ENCODE measurements around the gene PXK. TPM values are rescaled to one million over a fixed set of nuclear protein-coding genes. Genes with fewer than 3 reads are reported as not detected.

The PXK gene
- polyA plus RNA-seq, 1 donor (not counting 4 experiments of a cell fraction or from before 2014, with no cell fraction given) = 12.2 TPM

DNA sequence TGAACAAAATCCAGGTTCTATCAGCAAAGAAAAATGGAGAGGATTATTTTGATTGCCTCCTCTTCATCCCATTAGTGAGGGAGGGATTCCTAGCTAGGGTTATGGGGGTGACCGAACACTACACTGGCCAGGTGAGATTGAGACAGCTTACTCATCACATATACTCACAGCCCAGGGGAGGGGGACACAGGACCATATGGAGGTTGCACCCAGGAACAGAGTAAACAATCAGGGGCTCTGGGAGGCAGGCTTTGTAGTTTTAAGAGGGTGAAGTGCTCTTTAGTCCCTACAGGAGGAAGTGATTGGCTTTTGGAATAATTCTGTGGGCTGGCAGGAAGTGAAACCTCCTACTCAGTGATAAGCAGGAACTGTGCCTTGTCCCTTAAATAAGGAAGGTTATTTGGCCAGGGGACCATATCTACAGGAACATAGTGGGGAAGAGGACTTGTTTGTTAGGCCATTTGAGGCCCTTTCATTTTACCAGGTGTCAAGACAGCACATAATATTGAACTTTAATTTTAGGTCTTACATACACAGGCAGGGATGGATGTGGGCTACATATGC lies 141.7 kb downstream of the PXK start:
- TF ChIP-seq, protein P1, sequence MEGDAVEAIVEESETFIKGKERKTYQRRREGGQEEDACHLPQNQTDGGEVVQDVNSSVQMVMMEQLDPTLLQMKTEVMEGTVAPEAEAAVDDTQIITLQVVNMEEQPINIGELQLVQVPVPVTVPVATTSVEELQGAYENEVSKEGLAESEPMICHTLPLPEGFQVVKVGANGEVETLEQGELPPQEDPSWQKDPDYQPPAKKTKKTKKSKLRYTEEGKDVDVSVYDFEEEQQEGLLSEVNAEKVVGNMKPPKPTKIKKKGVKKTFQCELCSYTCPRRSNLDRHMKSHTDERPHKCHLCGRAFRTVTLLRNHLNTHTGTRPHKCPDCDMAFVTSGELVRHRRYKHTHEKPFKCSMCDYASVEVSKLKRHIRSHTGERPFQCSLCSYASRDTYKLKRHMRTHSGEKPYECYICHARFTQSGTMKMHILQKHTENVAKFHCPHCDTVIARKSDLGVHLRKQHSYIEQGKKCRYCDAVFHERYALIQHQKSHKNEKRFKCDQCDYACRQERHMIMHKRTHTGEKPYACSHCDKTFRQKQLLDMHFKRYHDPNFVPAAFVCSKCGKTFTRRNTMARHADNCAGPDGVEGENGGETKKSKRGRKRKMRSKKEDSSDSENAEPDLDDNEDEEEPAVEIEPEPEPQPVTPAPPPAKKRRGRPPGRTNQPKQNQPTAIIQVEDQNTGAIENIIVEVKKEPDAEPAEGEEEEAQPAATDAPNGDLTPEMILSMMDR (optimal IDR thresholded peaks at IDR 0.05 in 1 of 3, IDR thresholded peaks at IDR 0.05 in 1 of 3, conservative IDR thresholded peaks at IDR 0.05 in 1 of 3; ENCODE audit: extremely low read depth in 1 of 3, insufficient read depth in 2 of 3, low read length in 3 of 3) = no peak
- no peak for TF ChIP-seq EZH2 (IDR thresholded peaks at IDR 0.05; ENCODE audit: low read length)
- Histone ChIP-seq H2AFZ (ENCODE audit: control insufficient read depth, low read length) (no peak overlapping the region), H3K9me1 (ENCODE audit: control insufficient read depth, extremely low read depth, insufficient read depth, low read length) (no peaks in the 10 kb centered on the region), H3K4me3 (ENCODE audit: control insufficient read depth in 2 of 3, extremely low read depth in 1 of 3, insufficient read depth in 2 of 3, low read depth in 1 of 3, low read length in 3 of 3) (no peak overlapping the region), H4K20me1 (ENCODE audit: control insufficient read depth, extremely low read depth, insufficient read depth, low read length) (no peaks in the 10 kb centered on the region), H3K4me1 (ENCODE audit: control insufficient read depth, extremely low read depth, insufficient read depth, low read length) (peaks cover 17% of the 10 kb centered on the region), H3K27me3 (ENCODE audit: control insufficient read depth, extremely low read depth, insufficient read depth, low read length) (no peaks in the 10 kb centered on the region), H3K79me2 (ENCODE audit: control insufficient read depth, insufficient read depth, low read length) (no peaks in the 10 kb centered on the region), H3K9me3 (ENCODE audit: control insufficient read depth, low read depth, low read length) (no peaks in the 10 kb centered on the region), H3K36me3 (ENCODE audit: control insufficient read depth in 2 of 2, extremely low read depth in 1 of 2, insufficient read depth in 2 of 2, low read length in 2 of 2) (no peaks in the 10 kb centered on the region), H3K4me2 (ENCODE audit: control insufficient read depth, extremely low read depth, insufficient read depth, low read depth, low read length) (no peak overlapping the region), H3K27ac (ENCODE audit: control insufficient read depth, insufficient read depth, low read length) (no peak overlapping the region), H3K9ac (ENCODE audit: control insufficient read depth, extremely low read depth, insufficient read depth, low read length) (no peak overlapping the region)
- dilution Hi-C loops (cut with MboI; ENCODE audit: extremely low pct_ligation_motif_present, low sequenced_read_pairs) = no loop called here
- DNase-seq (ENCODE audit: low read depth, low spot score) (no peak), FAIRE-seq (no peak)

DNA sequence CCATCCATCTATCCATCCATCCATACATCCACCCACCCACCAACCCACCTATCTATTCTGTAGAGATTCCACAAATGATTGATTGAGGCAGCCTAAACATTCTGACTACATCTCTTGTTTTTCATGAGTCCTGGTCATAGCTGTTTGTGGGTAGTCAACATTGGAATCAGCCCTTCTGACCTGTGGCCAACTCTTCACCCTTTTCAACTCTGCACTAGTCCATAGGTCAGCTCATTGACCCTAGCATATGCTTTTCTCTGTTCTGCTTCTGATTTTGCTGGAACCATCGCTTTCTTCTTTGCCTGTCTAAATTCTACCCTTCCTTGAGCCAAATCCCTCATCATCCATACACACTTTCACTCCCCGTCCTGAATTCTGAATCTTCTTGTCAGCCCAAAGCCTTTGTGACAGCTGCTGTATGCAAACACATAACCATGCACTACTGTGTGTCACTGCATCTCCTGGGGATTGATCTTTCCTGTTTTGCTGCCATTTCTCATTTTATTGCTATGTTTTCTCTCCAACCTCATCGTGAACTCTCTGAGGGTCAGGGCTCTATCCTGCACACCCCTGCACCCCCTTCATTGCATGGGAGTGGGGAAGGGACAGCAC lies 142.4 kb downstream of the PXK start:
- Histone ChIP-seq H3K27ac (ENCODE audit: control insufficient read depth, insufficient read depth, low read length) (no peak overlapping the region), H4K20me1 (ENCODE audit: control insufficient read depth, extremely low read depth, insufficient read depth, low read length) (no peaks in the 10 kb centered on the region), H3K9me3 (ENCODE audit: control insufficient read depth, low read depth, low read length) (no peaks in the 10 kb centered on the region), H3K9ac (ENCODE audit: control insufficient read depth, extremely low read depth, insufficient read depth, low read length) (no peak overlapping the region), H3K36me3 (ENCODE audit: control insufficient read depth in 2 of 2, extremely low read depth in 1 of 2, insufficient read depth in 2 of 2, low read length in 2 of 2) (no peaks in the 10 kb centered on the region), H2AFZ (ENCODE audit: control insufficient read depth, low read length) (no peak overlapping the region), H3K79me2 (ENCODE audit: control insufficient read depth, insufficient read depth, low read length) (no peaks in the 10 kb centered on the region), H3K9me1 (ENCODE audit: control insufficient read depth, extremely low read depth, insufficient read depth, low read length) (no peaks in the 10 kb centered on the region), H3K4me2 (ENCODE audit: control insufficient read depth, extremely low read depth, insufficient read depth, low read depth, low read length) (no peak overlapping the region), H3K27me3 (ENCODE audit: control insufficient read depth, extremely low read depth, insufficient read depth, low read length) (no peaks in the 10 kb centered on the region), H3K4me1 (ENCODE audit: control insufficient read depth, extremely low read depth, insufficient read depth, low read length) (peaks cover 17% of the 10 kb centered on the region), H3K4me3 (ENCODE audit: control insufficient read depth in 2 of 3, extremely low read depth in 1 of 3, insufficient read depth in 2 of 3, low read depth in 1 of 3, low read length in 3 of 3) (no peak overlapping the region)
- DNase-seq (ENCODE audit: low read depth, low spot score) (no peak), FAIRE-seq (no peak)
- no peak for TF ChIP-seq EZH2 (IDR thresholded peaks at IDR 0.05; ENCODE audit: low read length)
- TF ChIP-seq, protein P1 (optimal IDR thresholded peaks at IDR 0.05 in 1 of 3, IDR thresholded peaks at IDR 0.05 in 1 of 3, conservative IDR thresholded peaks at IDR 0.05 in 1 of 3; ENCODE audit: extremely low read depth in 1 of 3, insufficient read depth in 2 of 3, low read length in 3 of 3) = no peak
- dilution Hi-C loops (cut with MboI; ENCODE audit: extremely low pct_ligation_motif_present, low sequenced_read_pairs) = no loop called here

Small RNAs within 50 kb of the gene (small RNA-seq; reads per million reads assigned to genes)
- gene AC098479.1 (ENCODE audit: insufficient read length in 3 of 3, low read depth in 3 of 3, low replicate concordance in 1 of 3) = 0 reads per million in 3 experiments

Other genes with a start within 250 kb of the PXK start
- gene DNASE1L3, start 121.9 kb upstream of the PXK start, polyA plus RNA-seq = 0.77 to 2.1 TPM (median 1.9 TPM) in 3 replicates
- 13.6 to 21.5 TPM (median 15.2 TPM) in 3 replicates for gene ABHD6, start 95.1 kb upstream of the PXK start, polyA plus RNA-seq
- 20.6 to 24.6 TPM (median 21.7 TPM) in 3 replicates for gene RPP14, start 26.6 kb upstream of the PXK start, polyA plus RNA-seq
- 10.5 to 12.5 TPM (median 11.2 TPM) in 3 replicates for gene HTD2, start 26.4 kb upstream of the PXK start, polyA plus RNA-seq
- gene PDHB, start 100.9 kb downstream of the PXK start, polyA plus RNA-seq = 50.3 to 78.9 TPM (median 77.4 TPM) in 3 replicates
- gene KCTD6, start 159.2 kb downstream of the PXK start, polyA plus RNA-seq = 4.9 to 7.6 TPM (median 5.3 TPM) in 3 replicates
- 0.06 to 0.27 TPM (median 0.20 TPM) in 3 replicates for gene ACOX2, start 204.3 kb downstream of the PXK start, polyA plus RNA-seq
- gene FAM107A, start 244.5 kb downstream of the PXK start, polyA plus RNA-seq = not detected in 3 replicates

All from keratinocyte (primary cell).